ENCODE measurements around the gene SLC7A14. TPM values are rescaled to one million over a fixed set of nuclear protein-coding genes. Genes with fewer than 3 reads are reported as not detected.

Gene SLC7A14
- total RNA-seq, 1 donor from 2014 or later, result 0.23 TPM

DNA sequence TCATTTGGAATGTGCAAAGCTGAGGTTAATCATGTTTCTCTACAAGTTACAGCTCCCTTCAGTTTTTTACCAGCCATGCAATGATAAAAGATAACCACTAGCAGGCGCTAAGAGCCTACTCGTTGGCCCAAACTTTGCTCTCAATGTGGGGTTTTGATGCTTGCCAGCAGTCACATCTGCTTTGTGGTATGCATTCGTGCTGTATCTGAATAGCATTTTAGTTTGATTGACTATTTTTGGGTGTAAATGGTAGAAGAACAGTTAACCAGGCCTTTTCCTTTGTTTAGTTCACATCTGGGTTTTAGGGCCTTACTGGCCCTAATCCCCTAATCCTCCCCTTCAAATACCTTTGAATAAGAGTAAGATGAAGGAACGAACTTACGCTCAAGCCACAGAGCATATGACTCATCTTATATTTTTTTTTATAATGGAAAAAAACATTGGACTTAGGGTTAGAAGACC lies 171.6 kb downstream of the SLC7A14 start:
- peak overlapping the region; percentile 62 for H2AFZ ChIP-seq (ENCODE audit: low read depth, low read length)
- Mint-ChIP-seq H3K9me3 (ENCODE audit: unreplicated experiment) (peaks cover 6% of the 10 kb centered on the region), H3K27me3 (ENCODE audit: low read depth, unreplicated experiment) (peaks cover 27% of the 10 kb centered on the region), H3K4me3 (ENCODE audit: unreplicated experiment) (no peak overlapping the region), H3K27ac (ENCODE audit: unreplicated experiment) (peak overlapping the region; percentile 58), H3K4me1 (ENCODE audit: low read depth, unreplicated experiment) (peaks cover 5% of the 10 kb centered on the region), H3K36me3 (ENCODE audit: low read depth, unreplicated experiment) (peaks cover 15% of the 10 kb centered on the region)
- no peaks in the 10 kb centered on the region for H4K20me1 ChIP-seq (ENCODE audit: insufficient read depth, low read length)
- no peak overlapping the region for H3K9ac ChIP-seq (ENCODE audit: low read length)
- TF ChIP-seq, protein P1, sequence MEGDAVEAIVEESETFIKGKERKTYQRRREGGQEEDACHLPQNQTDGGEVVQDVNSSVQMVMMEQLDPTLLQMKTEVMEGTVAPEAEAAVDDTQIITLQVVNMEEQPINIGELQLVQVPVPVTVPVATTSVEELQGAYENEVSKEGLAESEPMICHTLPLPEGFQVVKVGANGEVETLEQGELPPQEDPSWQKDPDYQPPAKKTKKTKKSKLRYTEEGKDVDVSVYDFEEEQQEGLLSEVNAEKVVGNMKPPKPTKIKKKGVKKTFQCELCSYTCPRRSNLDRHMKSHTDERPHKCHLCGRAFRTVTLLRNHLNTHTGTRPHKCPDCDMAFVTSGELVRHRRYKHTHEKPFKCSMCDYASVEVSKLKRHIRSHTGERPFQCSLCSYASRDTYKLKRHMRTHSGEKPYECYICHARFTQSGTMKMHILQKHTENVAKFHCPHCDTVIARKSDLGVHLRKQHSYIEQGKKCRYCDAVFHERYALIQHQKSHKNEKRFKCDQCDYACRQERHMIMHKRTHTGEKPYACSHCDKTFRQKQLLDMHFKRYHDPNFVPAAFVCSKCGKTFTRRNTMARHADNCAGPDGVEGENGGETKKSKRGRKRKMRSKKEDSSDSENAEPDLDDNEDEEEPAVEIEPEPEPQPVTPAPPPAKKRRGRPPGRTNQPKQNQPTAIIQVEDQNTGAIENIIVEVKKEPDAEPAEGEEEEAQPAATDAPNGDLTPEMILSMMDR (IDR thresholded peaks at IDR 0.05; ENCODE audit: insufficient read depth, low read depth, low read length), result peak; percentile 100
- no peak for TF ChIP-seq EZH2 (IDR thresholded peaks at IDR 0.05; ENCODE audit: insufficient read depth, low read length)
- FAIRE-seq (peak; percentile 64), DNase-seq (ENCODE audit: low read depth) (peak; percentile 85)
- H3K4me3 ChIP-seq (ENCODE audit: insufficient read depth, low read depth, low read length), result no peak overlapping the region
- peaks cover 15% of the 10 kb centered on the region for H3K4me1 ChIP-seq (ENCODE audit: insufficient read depth, low read length)
- H3K27me3 ChIP-seq (ENCODE audit: insufficient read depth, low read length), result no peaks in the 10 kb centered on the region
- no peaks in the 10 kb centered on the region for H3K9me3 ChIP-seq (ENCODE audit: insufficient read depth, low read depth, low read length)
- H3K79me2 ChIP-seq (ENCODE audit: insufficient read depth, low read length), result peaks cover 2% of the 10 kb centered on the region
- peak overlapping the region; percentile 40 for H3K27ac ChIP-seq (ENCODE audit: low read depth, low read length)
- peak overlapping the region; percentile 45 for H3K4me2 ChIP-seq (ENCODE audit: low read length)
- H3K36me3 ChIP-seq (ENCODE audit: insufficient read depth, low read length), result no peaks in the 10 kb centered on the region

DNA sequence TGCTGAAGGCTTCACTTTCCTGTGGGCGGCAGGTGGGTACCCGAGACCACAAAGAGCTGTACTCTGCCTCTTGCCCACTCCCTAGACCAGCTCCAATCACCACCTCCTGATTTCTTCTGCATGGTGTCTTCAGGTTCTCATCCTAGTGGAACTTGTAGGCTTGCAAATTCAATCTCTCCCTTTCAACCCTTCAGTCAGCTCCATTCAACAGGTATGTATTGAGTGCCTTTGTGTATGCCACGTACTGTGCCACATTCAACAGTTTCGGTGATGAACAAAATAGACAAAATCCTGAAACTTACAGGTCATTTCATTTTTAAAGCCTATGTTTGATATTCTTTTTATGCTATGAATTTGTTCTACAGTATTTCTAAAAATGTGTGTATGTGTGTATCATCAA lies 172.6 kb downstream of the SLC7A14 start:
- no peak overlapping the region for H3K9ac ChIP-seq (ENCODE audit: low read length)
- H3K9me3 ChIP-seq (ENCODE audit: insufficient read depth, low read depth, low read length), result no peaks in the 10 kb centered on the region
- no peak overlapping the region for H3K27ac Mint-ChIP-seq (ENCODE audit: unreplicated experiment)
- H3K79me2 ChIP-seq (ENCODE audit: insufficient read depth, low read length), result no peaks in the 10 kb centered on the region
- H3K4me3 Mint-ChIP-seq (ENCODE audit: unreplicated experiment), result no peak overlapping the region
- peaks cover 5% of the 10 kb centered on the region for H3K4me1 Mint-ChIP-seq (ENCODE audit: low read depth, unreplicated experiment)
- H2AFZ ChIP-seq (ENCODE audit: low read depth, low read length), result no peak overlapping the region
- peaks cover 9% of the 10 kb centered on the region for H3K4me1 ChIP-seq (ENCODE audit: insufficient read depth, low read length)
- no peak overlapping the region for H3K27ac ChIP-seq (ENCODE audit: low read depth, low read length)
- no peaks in the 10 kb centered on the region for H4K20me1 ChIP-seq (ENCODE audit: insufficient read depth, low read length)
- H3K4me2 ChIP-seq (ENCODE audit: low read length), result no peak overlapping the region
- DNase-seq (ENCODE audit: low read depth), result no peak
- H3K4me3 ChIP-seq (ENCODE audit: insufficient read depth, low read depth, low read length), result no peak overlapping the region
- peaks cover 14% of the 10 kb centered on the region for H3K36me3 Mint-ChIP-seq (ENCODE audit: low read depth, unreplicated experiment)
- TF ChIP-seq, protein P1 (IDR thresholded peaks at IDR 0.05; ENCODE audit: insufficient read depth, low read depth, low read length), result no peak
- no peak for TF ChIP-seq EZH2 (IDR thresholded peaks at IDR 0.05; ENCODE audit: insufficient read depth, low read length)
- peaks cover 4% of the 10 kb centered on the region for H3K9me3 Mint-ChIP-seq (ENCODE audit: unreplicated experiment)
- H3K27me3 ChIP-seq (ENCODE audit: insufficient read depth, low read length), result no peaks in the 10 kb centered on the region
- peaks cover 22% of the 10 kb centered on the region for H3K27me3 Mint-ChIP-seq (ENCODE audit: low read depth, unreplicated experiment)
- FAIRE-seq, result no peak
- no peaks in the 10 kb centered on the region for H3K36me3 ChIP-seq (ENCODE audit: insufficient read depth, low read length)

DNA sequence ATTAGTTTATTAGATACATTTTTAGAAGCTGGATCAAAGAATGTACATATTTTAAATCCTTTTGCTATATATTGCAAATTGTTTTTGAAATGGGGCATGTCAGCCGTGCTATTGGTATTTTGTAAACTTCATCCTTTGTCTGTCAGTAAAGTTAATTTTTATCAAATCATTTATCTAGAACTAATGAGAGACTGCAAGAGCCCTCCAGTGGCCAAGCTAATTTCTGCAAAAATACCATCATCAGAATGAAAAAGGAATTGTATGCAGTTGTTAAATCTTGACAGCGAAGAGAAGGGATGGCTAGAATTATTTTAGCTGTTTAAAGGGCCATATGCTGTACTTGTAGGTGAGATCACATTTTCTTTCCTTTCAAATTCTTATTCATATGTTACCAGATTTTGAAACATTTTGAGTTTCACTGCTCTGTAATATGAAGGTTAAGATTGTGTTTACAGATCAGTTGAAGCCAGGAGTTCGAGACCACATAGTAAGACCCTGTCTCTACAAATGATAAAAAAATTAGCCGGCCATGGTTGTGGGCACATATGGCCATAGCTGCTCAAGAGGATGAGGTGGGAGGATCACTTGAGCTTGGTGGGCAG lies 175.3 kb downstream of the SLC7A14 start:
- Histone ChIP-seq H3K9me3 (ENCODE audit: insufficient read depth, low read depth, low read length) (no peaks in the 10 kb centered on the region), H3K4me2 (ENCODE audit: low read length) (no peak overlapping the region), H3K27me3 (ENCODE audit: insufficient read depth, low read length) (no peaks in the 10 kb centered on the region), H3K27ac (ENCODE audit: low read depth, low read length) (no peak overlapping the region), H4K20me1 (ENCODE audit: insufficient read depth, low read length) (no peaks in the 10 kb centered on the region), H3K4me3 (ENCODE audit: insufficient read depth, low read depth, low read length) (no peak overlapping the region), H3K79me2 (ENCODE audit: insufficient read depth, low read length) (no peaks in the 10 kb centered on the region), H3K4me1 (ENCODE audit: insufficient read depth, low read length) (peaks cover 9% of the 10 kb centered on the region), H2AFZ (ENCODE audit: low read depth, low read length) (no peak overlapping the region), H3K36me3 (ENCODE audit: insufficient read depth, low read length) (no peaks in the 10 kb centered on the region), H3K9ac (ENCODE audit: low read length) (no peak overlapping the region)
- no peaks in the 10 kb centered on the region for H3K9me3 Mint-ChIP-seq (ENCODE audit: unreplicated experiment)
- H3K36me3 Mint-ChIP-seq (ENCODE audit: low read depth, unreplicated experiment), result peaks cover 6% of the 10 kb centered on the region
- FAIRE-seq (no peak), DNase-seq (ENCODE audit: low read depth) (no peak)
- peaks cover 5% of the 10 kb centered on the region for H3K4me1 Mint-ChIP-seq (ENCODE audit: low read depth, unreplicated experiment)
- H3K27me3 Mint-ChIP-seq (ENCODE audit: low read depth, unreplicated experiment), result peaks cover 2% of the 10 kb centered on the region
- H3K4me3 Mint-ChIP-seq (ENCODE audit: unreplicated experiment), result no peak overlapping the region
- no peak for TF ChIP-seq EZH2 (IDR thresholded peaks at IDR 0.05; ENCODE audit: insufficient read depth, low read length)
- TF ChIP-seq, protein P1 (IDR thresholded peaks at IDR 0.05; ENCODE audit: insufficient read depth, low read depth, low read length), result peak; percentile 55
- no peak overlapping the region for H3K27ac Mint-ChIP-seq (ENCODE audit: unreplicated experiment)
